Testis (tissue), 2 donors: ENCODE measurements around the gene COQ7.

Source experiments
- POLR2A ChIP-seq: fragments of 450-650 bp; IDR thresholded peaks from one replicate; pipeline ENCODE4 v1.6.1; 2017; ENCODE audit warnings: antibody characterized with exemption, mild to moderate bottlenecking, moderate library complexity
- TF ChIP-seq, protein P1 (sequence below), 3 experiments: fragments of 450-650 bp in 2 of 3; fragments of 200-600 bp in 1 of 3; sonication (generic) in 1 of 3; IDR thresholded peaks; one replicate each; pipeline ENCODE4 v1.5.1; 2016 to 2019; ENCODE audit warnings: antibody characterized with exemption in 3 of 3, mild to moderate bottlenecking in 2 of 3, moderate library complexity in 1 of 3

- no peak for TF ChIP-seq POLR2A
- TF ChIP-seq, protein P1, sequence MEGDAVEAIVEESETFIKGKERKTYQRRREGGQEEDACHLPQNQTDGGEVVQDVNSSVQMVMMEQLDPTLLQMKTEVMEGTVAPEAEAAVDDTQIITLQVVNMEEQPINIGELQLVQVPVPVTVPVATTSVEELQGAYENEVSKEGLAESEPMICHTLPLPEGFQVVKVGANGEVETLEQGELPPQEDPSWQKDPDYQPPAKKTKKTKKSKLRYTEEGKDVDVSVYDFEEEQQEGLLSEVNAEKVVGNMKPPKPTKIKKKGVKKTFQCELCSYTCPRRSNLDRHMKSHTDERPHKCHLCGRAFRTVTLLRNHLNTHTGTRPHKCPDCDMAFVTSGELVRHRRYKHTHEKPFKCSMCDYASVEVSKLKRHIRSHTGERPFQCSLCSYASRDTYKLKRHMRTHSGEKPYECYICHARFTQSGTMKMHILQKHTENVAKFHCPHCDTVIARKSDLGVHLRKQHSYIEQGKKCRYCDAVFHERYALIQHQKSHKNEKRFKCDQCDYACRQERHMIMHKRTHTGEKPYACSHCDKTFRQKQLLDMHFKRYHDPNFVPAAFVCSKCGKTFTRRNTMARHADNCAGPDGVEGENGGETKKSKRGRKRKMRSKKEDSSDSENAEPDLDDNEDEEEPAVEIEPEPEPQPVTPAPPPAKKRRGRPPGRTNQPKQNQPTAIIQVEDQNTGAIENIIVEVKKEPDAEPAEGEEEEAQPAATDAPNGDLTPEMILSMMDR (IDR thresholded peaks at IDR 0.05), result no peak
Observed at GRCh38 chr16:19073344-19073743, 5.9 kb downstream of the COQ7 start.
